ENCODE data around the gene FYTTD1. TPM values are rescaled to one million over a fixed set of nuclear protein-coding genes. Genes with fewer than 3 reads are reported as not detected.

Gene FYTTD1
- total RNA-seq, 1 donor from 2014 or later: 77.2 TPM

GRCh38 chr3:197746801-197747237 lies 2.9 kb upstream of the FYTTD1 start:
- peaks cover 23% of the 10 kb centered on the region for H3K4me1 Mint-ChIP-seq (ENCODE audit: low read depth)
- no peaks in the 10 kb centered on the region for H3K36me3 Mint-ChIP-seq (ENCODE audit: low read depth)
- no peak overlapping the region for H3K27ac Mint-ChIP-seq
- H3K9me3 Mint-ChIP-seq: no peaks in the 10 kb centered on the region
- no peak overlapping the region for H3K4me3 Mint-ChIP-seq
- intact Hi-C loops (cut with micrococcal nuclease): no loop called here
- no peak for DNase-seq (ENCODE audit: low spot score)
- peaks cover 16% of the 10 kb centered on the region for H3K27me3 Mint-ChIP-seq (ENCODE audit: insufficient read depth)

- peaks cover 13% of the 10 kb centered on the region for H3K27me3 Mint-ChIP-seq (ENCODE audit: insufficient read depth)
- H3K4me1 Mint-ChIP-seq (ENCODE audit: low read depth): peaks cover 39% of the 10 kb centered on the region
- H3K4me3 Mint-ChIP-seq: peak overlapping the region; percentile 97
- DNase-seq (ENCODE audit: low spot score): no peak
- H3K27ac Mint-ChIP-seq: peak overlapping the region; percentile 90
- H3K36me3 Mint-ChIP-seq (ENCODE audit: low read depth): peaks cover 1% of the 10 kb centered on the region
- intact Hi-C loops (cut with micrococcal nuclease): loop anchor here (1.0 kb wide), 1 partner anchor 11 kb away; no protein-coding TSS in a partner anchor
- H3K9me3 Mint-ChIP-seq: no peaks in the 10 kb centered on the region
Measured at GRCh38 chr3:197748597-197749314, 927 bp upstream of the FYTTD1 start.

GRCh38 chr3:197749315-197749600 lies 425 bp upstream of the FYTTD1 start:
- H3K27me3 Mint-ChIP-seq (ENCODE audit: insufficient read depth): peaks cover 13% of the 10 kb centered on the region
- DNase-seq (ENCODE audit: low spot score): peak; percentile 44
- H3K4me3 Mint-ChIP-seq: peak overlapping the region; percentile 97
- intact Hi-C loops (cut with micrococcal nuclease): loop anchor here (1.0 kb wide), 1 partner anchor 12 kb away; no protein-coding TSS in a partner anchor
- H3K9me3 Mint-ChIP-seq: no peaks in the 10 kb centered on the region
- peaks cover 43% of the 10 kb centered on the region for H3K4me1 Mint-ChIP-seq (ENCODE audit: low read depth)
- H3K36me3 Mint-ChIP-seq (ENCODE audit: low read depth): peaks cover 1% of the 10 kb centered on the region
- peak overlapping the region; percentile 90 for H3K27ac Mint-ChIP-seq

GRCh38 chr3:197750396-197750831 lies 731 bp downstream of the FYTTD1 start:
- peak overlapping the region; percentile 95 for H3K27ac Mint-ChIP-seq
- peak overlapping the region; percentile 97 for H3K4me3 Mint-ChIP-seq
- DNase-seq (ENCODE audit: low spot score): peak; percentile 39
- intact Hi-C loops (cut with micrococcal nuclease): loop anchor here (5.0 kb wide), 3 partner anchors 197 to 322 kb away; partner anchors contain the start of gene LMLN
- H3K36me3 Mint-ChIP-seq (ENCODE audit: low read depth): peaks cover 1% of the 10 kb centered on the region
- peaks cover 12% of the 10 kb centered on the region for H3K27me3 Mint-ChIP-seq (ENCODE audit: insufficient read depth)
- H3K9me3 Mint-ChIP-seq: no peaks in the 10 kb centered on the region
- H3K4me1 Mint-ChIP-seq (ENCODE audit: low read depth): peaks cover 44% of the 10 kb centered on the region

- Mint-ChIP-seq H3K36me3 (ENCODE audit: low read depth) (peaks cover 2% of the 10 kb centered on the region), H3K4me1 (ENCODE audit: low read depth) (peaks cover 46% of the 10 kb centered on the region), H3K27ac (peak overlapping the region; percentile 95), H3K9me3 (no peaks in the 10 kb centered on the region), H3K27me3 (ENCODE audit: insufficient read depth) (peaks cover 6% of the 10 kb centered on the region), H3K4me3 (peak overlapping the region; percentile 97)
- DNase-seq (ENCODE audit: low spot score): peak; percentile 3
- intact Hi-C loops (cut with micrococcal nuclease): loop anchor here (5.0 kb wide), 3 partner anchors 196 to 321 kb away; partner anchors contain the start of gene LMLN
Measured at GRCh38 chr3:197750858-197751737, 1.4 kb downstream of the FYTTD1 start.

GRCh38 chr3:197752107-197752506 lies 2.4 kb downstream of the FYTTD1 start:
- peak overlapping the region; percentile 88 for H3K27ac Mint-ChIP-seq
- H3K36me3 Mint-ChIP-seq (ENCODE audit: low read depth): peaks cover 5% of the 10 kb centered on the region
- DNase-seq (ENCODE audit: low spot score): peak; percentile 22
- H3K27me3 Mint-ChIP-seq (ENCODE audit: insufficient read depth): peaks cover 6% of the 10 kb centered on the region
- intact Hi-C loops (cut with micrococcal nuclease): loop anchor here (1.0 to 5.0 kb wide), 8 partner anchors 40 to 320 kb away; partner anchors contain the start of gene LMLN
- peak overlapping the region; percentile 92 for H3K4me3 Mint-ChIP-seq
- H3K4me1 Mint-ChIP-seq (ENCODE audit: low read depth): peaks cover 49% of the 10 kb centered on the region
- H3K9me3 Mint-ChIP-seq: no peaks in the 10 kb centered on the region

- intact Hi-C loops (cut with micrococcal nuclease): loop anchor here (5.0 kb wide), 3 partner anchors 194 to 319 kb away; partner anchors contain the start of gene LMLN
- no peaks in the 10 kb centered on the region for H3K9me3 Mint-ChIP-seq
- H3K4me3 Mint-ChIP-seq: peak overlapping the region; percentile 20
- peaks cover 6% of the 10 kb centered on the region for H3K27me3 Mint-ChIP-seq (ENCODE audit: insufficient read depth)
- peak overlapping the region; percentile 65 for H3K27ac Mint-ChIP-seq
- peaks cover 49% of the 10 kb centered on the region for H3K4me1 Mint-ChIP-seq (ENCODE audit: low read depth)
- no peak for DNase-seq (ENCODE audit: low spot score)
- H3K36me3 Mint-ChIP-seq (ENCODE audit: low read depth): peaks cover 5% of the 10 kb centered on the region
Measured at GRCh38 chr3:197753263-197753662, 3.6 kb downstream of the FYTTD1 start.

- peaks cover 5% of the 10 kb centered on the region for H3K36me3 Mint-ChIP-seq (ENCODE audit: low read depth)
- no peak for DNase-seq (ENCODE audit: low spot score)
- no peak overlapping the region for H3K4me3 Mint-ChIP-seq
- intact Hi-C loops (cut with micrococcal nuclease): no loop called here
- H3K9me3 Mint-ChIP-seq: no peaks in the 10 kb centered on the region
- peaks cover 26% of the 10 kb centered on the region for H3K4me1 Mint-ChIP-seq (ENCODE audit: low read depth)
- no peak overlapping the region for H3K27ac Mint-ChIP-seq
- no peaks in the 10 kb centered on the region for H3K27me3 Mint-ChIP-seq (ENCODE audit: insufficient read depth)
Measured at GRCh38 chr3:197756704-197757103, 7.0 kb downstream of the FYTTD1 start.

- peaks cover 10% of the 10 kb centered on the region for H3K4me1 Mint-ChIP-seq (ENCODE audit: low read depth)
- peaks cover 3% of the 10 kb centered on the region for H3K36me3 Mint-ChIP-seq (ENCODE audit: low read depth)
- intact Hi-C loops (cut with micrococcal nuclease): no loop called here
- H3K9me3 Mint-ChIP-seq: no peaks in the 10 kb centered on the region
- H3K27ac Mint-ChIP-seq: no peak overlapping the region
- no peaks in the 10 kb centered on the region for H3K27me3 Mint-ChIP-seq (ENCODE audit: insufficient read depth)
- no peak for DNase-seq (ENCODE audit: low spot score)
- H3K4me3 Mint-ChIP-seq: no peak overlapping the region
Measured at GRCh38 chr3:197758512-197758911, 8.8 kb downstream of the FYTTD1 start.

- no peak for DNase-seq (ENCODE audit: low spot score)
- intact Hi-C loops (cut with micrococcal nuclease): no loop called here
- peaks cover 7% of the 10 kb centered on the region for H3K36me3 Mint-ChIP-seq (ENCODE audit: low read depth)
- no peaks in the 10 kb centered on the region for H3K9me3 Mint-ChIP-seq
- H3K27me3 Mint-ChIP-seq (ENCODE audit: insufficient read depth): no peaks in the 10 kb centered on the region
- H3K4me3 Mint-ChIP-seq: no peak overlapping the region
- no peaks in the 10 kb centered on the region for H3K4me1 Mint-ChIP-seq (ENCODE audit: low read depth)
- no peak overlapping the region for H3K27ac Mint-ChIP-seq
Measured at GRCh38 chr3:197761784-197762183, 12.1 kb downstream of the FYTTD1 start.

- Mint-ChIP-seq H3K4me3 (no peak overlapping the region), H3K9me3 (no peaks in the 10 kb centered on the region), H3K4me1 (ENCODE audit: low read depth) (no peaks in the 10 kb centered on the region), H3K27me3 (ENCODE audit: insufficient read depth) (no peaks in the 10 kb centered on the region), H3K36me3 (ENCODE audit: low read depth) (peaks cover 51% of the 10 kb centered on the region), H3K27ac (no peak overlapping the region)
- DNase-seq (ENCODE audit: low spot score): no peak
- intact Hi-C loops (cut with micrococcal nuclease): no loop called here
Measured at GRCh38 chr3:197775317-197775716, 25.6 kb downstream of the FYTTD1 start.

- intact Hi-C loops (cut with micrococcal nuclease): no loop called here
- no peak overlapping the region for H3K4me3 Mint-ChIP-seq
- no peak for DNase-seq (ENCODE audit: low spot score)
- no peak overlapping the region for H3K27ac Mint-ChIP-seq
- no peaks in the 10 kb centered on the region for H3K9me3 Mint-ChIP-seq
- H3K36me3 Mint-ChIP-seq (ENCODE audit: low read depth): peaks cover 30% of the 10 kb centered on the region
- H3K27me3 Mint-ChIP-seq (ENCODE audit: insufficient read depth): no peaks in the 10 kb centered on the region
- H3K4me1 Mint-ChIP-seq (ENCODE audit: low read depth): no peaks in the 10 kb centered on the region
Measured at GRCh38 chr3:197782230-197782629, 32.5 kb downstream of the FYTTD1 start.

Measured in activated T-helper 1 cell treated with anti-CD3 and anti-CD28 coated beads, Interleukin-12 subunit alpha, Interleukin-12 subunit beta, Interleukin-2, Interleukin-4 antibody, amounts not matched to agents 30 ng/mL and 10 ng/mL and 1 ng/mL, durations not matched to agents 14 hours and 24 hours and 36 hours (primary cell).